Measurements from ENCODE around the gene AMPD3.

AMPD3 gene

DNA sequence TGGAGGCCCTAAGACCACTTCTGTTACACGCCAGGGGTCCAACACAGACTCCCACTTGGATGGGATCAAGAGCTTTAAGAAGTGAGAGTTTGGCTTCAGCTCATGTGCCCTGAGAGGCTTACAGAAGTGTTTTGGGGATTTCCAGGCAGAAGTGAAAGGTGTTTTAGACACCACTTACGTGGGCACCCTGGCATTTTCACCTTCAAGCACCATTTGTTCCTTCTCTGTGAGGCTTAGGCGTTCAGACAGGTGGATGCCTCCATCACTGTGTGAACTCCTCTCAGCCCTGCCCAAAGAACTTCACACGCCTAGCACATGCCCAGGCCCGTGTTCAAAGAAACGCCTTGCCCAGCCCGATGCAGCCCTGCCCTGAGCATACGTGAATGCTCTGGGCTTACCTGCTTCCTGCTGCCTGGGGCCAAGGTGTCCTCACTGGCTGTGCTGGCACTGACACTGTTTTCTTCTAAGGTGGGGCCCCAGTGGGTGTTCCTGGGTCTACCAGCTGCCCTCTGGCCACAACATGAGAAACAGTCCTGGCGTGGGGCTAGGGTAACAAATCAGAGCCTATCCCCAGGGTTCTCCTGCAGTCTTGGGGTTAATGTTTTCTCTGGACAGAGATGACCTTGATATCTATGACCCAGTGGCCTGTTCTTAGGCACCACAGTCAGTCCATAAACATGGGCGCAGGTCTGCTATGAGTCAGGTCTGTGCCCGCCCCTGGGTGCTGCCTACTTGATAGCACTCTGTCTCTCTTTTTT lies 34.0 kb downstream of the AMPD3 start:
- no peak overlapping the region for H3K9ac ChIP-seq (ENCODE audit: low read length in 2 of 2)
- no peak overlapping the region for H3K4me3 ChIP-seq (ENCODE audit: low read length in 2 of 2)
- H3K9me3 ChIP-seq (ENCODE audit: control insufficient read depth in 2 of 2, low read length in 2 of 2), result no peaks in the 10 kb centered on the region
- H3K27me3 ChIP-seq (ENCODE audit: control insufficient read depth in 1 of 2, insufficient read depth in 2 of 2, low read length in 2 of 2), result no peaks in the 10 kb centered on the region
- peaks cover 4% of the 10 kb centered on the region for H3K4me1 ChIP-seq (ENCODE audit: control insufficient read depth, insufficient read depth, low read length)
- H3K27ac ChIP-seq (ENCODE audit: low read length), result no peak overlapping the region
- no peaks in the 10 kb centered on the region for H3K36me3 ChIP-seq (ENCODE audit: control insufficient read depth in 2 of 2, insufficient read depth in 2 of 2, low read length in 2 of 2)

DNA sequence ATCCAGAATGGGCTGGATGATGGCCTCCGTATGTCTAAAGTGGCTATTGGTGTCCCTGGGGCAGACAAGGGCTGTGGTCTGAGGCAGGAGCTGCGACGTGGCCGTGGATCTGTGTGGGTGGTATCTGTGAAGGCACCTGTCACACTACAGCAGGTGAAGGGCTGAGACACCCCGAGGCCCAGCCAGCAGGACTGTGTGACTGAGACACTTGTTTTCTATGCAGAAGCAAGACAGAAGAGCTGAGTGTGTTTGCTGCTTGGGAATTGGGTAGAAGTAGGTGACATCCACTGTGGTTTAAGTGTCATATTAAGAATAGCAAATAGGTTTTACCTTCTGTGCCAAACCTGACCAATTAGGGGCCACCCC lies 35.0 kb downstream of the AMPD3 start:
- no peak overlapping the region for H3K9ac ChIP-seq (ENCODE audit: low read length in 2 of 2)
- H3K9me3 ChIP-seq (ENCODE audit: control insufficient read depth in 2 of 2, low read length in 2 of 2), result no peaks in the 10 kb centered on the region
- no peak overlapping the region for H3K27ac ChIP-seq (ENCODE audit: low read length)
- H3K4me3 ChIP-seq (ENCODE audit: low read length in 2 of 2), result no peak overlapping the region
- no peaks in the 10 kb centered on the region for H3K36me3 ChIP-seq (ENCODE audit: control insufficient read depth in 2 of 2, insufficient read depth in 2 of 2, low read length in 2 of 2)
- peaks cover 4% of the 10 kb centered on the region for H3K4me1 ChIP-seq (ENCODE audit: control insufficient read depth, insufficient read depth, low read length)
- H3K27me3 ChIP-seq (ENCODE audit: control insufficient read depth in 1 of 2, insufficient read depth in 2 of 2, low read length in 2 of 2), result no peaks in the 10 kb centered on the region

DNA sequence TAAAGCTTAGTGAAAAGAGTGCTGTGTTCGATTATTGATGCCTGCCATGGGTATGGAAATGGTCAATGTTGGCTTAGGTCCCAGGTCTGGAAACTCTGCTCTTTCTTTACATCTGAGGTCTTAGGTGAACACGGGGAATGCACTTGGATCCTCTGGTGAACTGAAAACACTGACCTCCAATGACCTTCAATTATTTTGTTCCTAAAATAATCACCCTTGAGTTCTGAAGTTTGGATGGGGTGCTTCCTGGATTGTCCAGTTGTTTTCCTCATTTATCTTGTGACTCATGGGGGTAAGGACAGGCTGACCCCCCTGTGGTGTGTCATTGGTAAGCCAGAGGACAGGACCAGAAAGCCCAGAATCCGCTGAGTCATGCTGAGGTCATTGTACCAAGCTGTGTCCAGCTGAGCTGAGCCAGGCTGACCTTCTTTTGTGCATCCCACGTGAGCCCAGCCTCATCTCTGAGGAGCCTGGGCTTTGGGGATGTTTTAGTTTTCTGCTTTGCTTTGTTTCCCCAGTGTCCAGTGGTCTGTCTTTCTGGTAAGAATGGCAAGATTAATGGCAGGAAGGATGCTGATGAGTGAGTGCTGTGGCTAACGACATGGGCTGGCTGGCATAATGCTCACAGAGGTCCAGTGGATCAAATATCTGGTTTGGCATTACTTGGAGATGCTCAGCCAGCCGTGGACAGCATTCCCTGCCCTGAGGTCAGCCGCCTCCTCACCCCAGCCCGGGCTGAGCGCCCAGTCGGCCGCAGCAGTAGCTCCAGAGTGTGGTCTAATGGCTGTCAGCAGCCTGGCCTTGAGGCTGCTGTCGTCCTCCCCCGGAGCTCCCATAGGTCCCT lies 35.6 kb downstream of the AMPD3 start:
- H3K27ac ChIP-seq (ENCODE audit: low read length), result no peak overlapping the region
- H3K9ac ChIP-seq (ENCODE audit: low read length in 2 of 2), result no peak overlapping the region
- H3K4me3 ChIP-seq (ENCODE audit: low read length in 2 of 2), result no peak overlapping the region
- peaks cover 4% of the 10 kb centered on the region for H3K4me1 ChIP-seq (ENCODE audit: control insufficient read depth, insufficient read depth, low read length)
- H3K9me3 ChIP-seq (ENCODE audit: control insufficient read depth in 2 of 2, low read length in 2 of 2), result no peaks in the 10 kb centered on the region
- no peaks in the 10 kb centered on the region for H3K27me3 ChIP-seq (ENCODE audit: control insufficient read depth in 1 of 2, insufficient read depth in 2 of 2, low read length in 2 of 2)
- no peaks in the 10 kb centered on the region for H3K36me3 ChIP-seq (ENCODE audit: control insufficient read depth in 2 of 2, insufficient read depth in 2 of 2, low read length in 2 of 2)

DNA sequence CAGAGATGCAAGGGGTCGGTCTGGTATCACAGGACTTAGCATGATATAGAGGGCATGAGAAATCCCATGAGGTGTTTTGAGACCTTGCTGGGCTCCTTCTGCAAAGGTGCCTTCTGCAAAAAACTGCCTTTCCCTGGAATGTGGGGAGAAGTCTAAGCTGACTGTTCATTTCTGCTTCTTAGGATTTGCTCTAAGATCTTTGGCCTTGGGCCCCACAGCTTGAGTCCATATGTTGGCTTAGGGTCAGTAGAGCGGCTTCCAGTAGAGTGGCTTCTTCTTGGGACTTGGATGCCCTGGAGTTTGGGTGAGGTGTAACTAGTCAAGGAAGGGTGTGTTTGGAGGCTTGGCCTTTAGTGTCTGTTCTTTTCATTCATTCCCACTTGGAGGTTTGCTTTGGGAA lies 37.0 kb downstream of the AMPD3 start:
- H3K4me1 ChIP-seq (ENCODE audit: control insufficient read depth, insufficient read depth, low read length), result peaks cover 4% of the 10 kb centered on the region
- no peaks in the 10 kb centered on the region for H3K9me3 ChIP-seq (ENCODE audit: control insufficient read depth in 2 of 2, low read length in 2 of 2)
- H3K9ac ChIP-seq (ENCODE audit: low read length in 2 of 2), result no peak overlapping the region
- no peaks in the 10 kb centered on the region for H3K27me3 ChIP-seq (ENCODE audit: control insufficient read depth in 1 of 2, insufficient read depth in 2 of 2, low read length in 2 of 2)
- H3K27ac ChIP-seq (ENCODE audit: low read length), result no peak overlapping the region
- H3K36me3 ChIP-seq (ENCODE audit: control insufficient read depth in 2 of 2, insufficient read depth in 2 of 2, low read length in 2 of 2), result no peaks in the 10 kb centered on the region
- no peak overlapping the region for H3K4me3 ChIP-seq (ENCODE audit: low read length in 2 of 2)

DNA sequence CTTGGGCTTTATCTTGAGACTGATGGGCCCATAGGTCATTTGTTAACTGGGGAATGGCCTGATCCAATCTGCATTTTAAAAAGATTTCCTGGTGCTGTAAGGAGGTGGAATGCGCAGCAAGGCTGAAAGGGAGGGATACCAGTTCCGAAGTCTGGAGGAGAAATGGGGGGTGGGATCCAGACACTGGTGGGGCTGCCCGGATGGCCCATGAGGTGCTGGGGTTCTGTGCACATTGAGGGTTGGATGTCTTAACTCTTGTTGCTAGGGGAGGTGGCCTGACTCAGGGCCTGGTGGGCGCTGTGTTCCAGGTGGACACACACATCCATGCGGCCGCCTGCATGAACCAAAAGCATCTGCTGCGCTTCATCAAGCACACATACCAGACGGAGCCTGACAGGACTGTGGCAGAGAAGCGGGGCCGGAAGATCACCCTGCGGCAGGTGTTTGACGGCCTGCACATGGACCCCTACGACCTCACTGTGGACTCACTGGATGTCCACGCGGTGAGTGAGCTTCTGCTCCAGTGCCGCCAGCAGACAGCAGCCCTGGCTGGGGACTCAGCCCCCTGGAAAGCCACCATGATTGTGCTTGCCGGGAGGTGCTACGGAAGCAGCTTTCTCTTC lies 38.1 kb downstream of the AMPD3 start:
- Histone ChIP-seq H3K9ac (ENCODE audit: low read length in 2 of 2) (no peak overlapping the region), H3K27ac (ENCODE audit: low read length) (no peak overlapping the region), H3K4me3 (ENCODE audit: low read length in 2 of 2) (no peak overlapping the region), H3K27me3 (ENCODE audit: control insufficient read depth in 1 of 2, insufficient read depth in 2 of 2, low read length in 2 of 2) (no peaks in the 10 kb centered on the region), H3K36me3 (ENCODE audit: control insufficient read depth in 2 of 2, insufficient read depth in 2 of 2, low read length in 2 of 2) (no peaks in the 10 kb centered on the region), H3K4me1 (ENCODE audit: control insufficient read depth, insufficient read depth, low read length) (peaks cover 4% of the 10 kb centered on the region), H3K9me3 (ENCODE audit: control insufficient read depth in 2 of 2, low read length in 2 of 2) (no peaks in the 10 kb centered on the region)

DNA sequence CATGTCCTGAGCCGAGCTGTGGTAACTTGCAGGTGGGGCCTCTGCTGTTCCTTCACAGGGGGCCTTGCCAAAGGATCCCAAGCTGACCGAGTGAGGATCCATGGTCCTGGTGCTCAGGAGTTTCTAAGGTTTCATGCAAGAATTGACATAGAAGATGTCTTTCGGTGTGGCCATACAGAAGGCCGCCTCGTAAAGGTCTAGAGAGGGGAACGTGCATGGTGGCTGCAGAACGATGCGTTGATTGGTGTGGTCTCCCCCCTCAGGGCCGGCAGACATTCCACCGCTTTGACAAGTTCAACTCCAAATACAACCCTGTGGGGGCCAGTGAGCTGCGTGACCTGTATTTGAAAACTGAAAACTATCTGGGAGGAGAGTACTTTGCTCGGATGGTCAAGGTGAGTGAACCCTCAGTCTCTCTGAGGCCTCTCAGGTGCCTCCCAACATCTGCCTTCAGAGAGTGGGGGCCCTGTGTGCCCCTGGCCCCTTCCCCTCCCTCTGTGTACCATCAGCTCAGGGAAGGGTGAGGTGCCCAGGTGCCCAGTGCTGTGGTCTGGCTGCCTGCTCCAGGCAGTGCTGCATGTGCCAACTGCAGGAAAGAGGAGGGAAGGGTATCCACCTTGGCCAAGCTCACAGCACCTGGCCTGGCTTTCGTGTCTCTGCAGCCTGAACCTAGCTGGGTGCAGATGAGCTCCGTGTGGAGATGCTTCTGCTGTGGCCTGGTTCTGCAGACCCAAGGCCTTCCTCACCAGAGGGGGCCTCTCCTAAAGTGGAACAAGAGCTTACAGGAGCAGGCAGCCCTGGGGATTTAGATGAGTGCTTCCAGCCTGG lies 39.8 kb downstream of the AMPD3 start:
- Histone ChIP-seq H3K4me3 (ENCODE audit: low read length in 2 of 2) (no peak overlapping the region), H3K27ac (ENCODE audit: low read length) (no peak overlapping the region), H3K9ac (ENCODE audit: low read length in 2 of 2) (no peak overlapping the region), H3K9me3 (ENCODE audit: control insufficient read depth in 2 of 2, low read length in 2 of 2) (no peaks in the 10 kb centered on the region), H3K4me1 (ENCODE audit: control insufficient read depth, insufficient read depth, low read length) (peaks cover 4% of the 10 kb centered on the region), H3K36me3 (ENCODE audit: control insufficient read depth in 2 of 2, insufficient read depth in 2 of 2, low read length in 2 of 2) (no peaks in the 10 kb centered on the region), H3K27me3 (ENCODE audit: control insufficient read depth in 1 of 2, insufficient read depth in 2 of 2, low read length in 2 of 2) (no peaks in the 10 kb centered on the region)

DNA sequence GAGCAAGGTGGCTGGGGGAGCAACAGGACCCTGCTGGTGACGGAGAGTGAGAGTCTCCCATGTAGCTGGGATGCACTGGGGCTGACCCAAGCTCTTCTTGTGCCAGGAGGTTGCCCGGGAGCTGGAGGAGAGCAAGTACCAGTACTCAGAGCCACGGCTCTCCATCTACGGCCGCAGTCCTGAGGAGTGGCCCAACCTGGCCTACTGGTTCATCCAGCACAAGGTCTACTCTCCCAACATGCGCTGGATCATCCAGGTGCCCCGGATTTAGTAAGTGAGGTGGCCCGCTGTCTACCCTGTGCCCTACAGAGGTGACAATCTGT lies 40.4 kb downstream of the AMPD3 start:
- H3K27ac ChIP-seq (ENCODE audit: low read length), result no peak overlapping the region
- H3K36me3 ChIP-seq (ENCODE audit: control insufficient read depth in 2 of 2, insufficient read depth in 2 of 2, low read length in 2 of 2), result peaks cover 0 to 3% of the 10 kb centered on the region in 2 donors
- H3K4me3 ChIP-seq (ENCODE audit: low read length in 2 of 2), result no peak overlapping the region

DNA sequence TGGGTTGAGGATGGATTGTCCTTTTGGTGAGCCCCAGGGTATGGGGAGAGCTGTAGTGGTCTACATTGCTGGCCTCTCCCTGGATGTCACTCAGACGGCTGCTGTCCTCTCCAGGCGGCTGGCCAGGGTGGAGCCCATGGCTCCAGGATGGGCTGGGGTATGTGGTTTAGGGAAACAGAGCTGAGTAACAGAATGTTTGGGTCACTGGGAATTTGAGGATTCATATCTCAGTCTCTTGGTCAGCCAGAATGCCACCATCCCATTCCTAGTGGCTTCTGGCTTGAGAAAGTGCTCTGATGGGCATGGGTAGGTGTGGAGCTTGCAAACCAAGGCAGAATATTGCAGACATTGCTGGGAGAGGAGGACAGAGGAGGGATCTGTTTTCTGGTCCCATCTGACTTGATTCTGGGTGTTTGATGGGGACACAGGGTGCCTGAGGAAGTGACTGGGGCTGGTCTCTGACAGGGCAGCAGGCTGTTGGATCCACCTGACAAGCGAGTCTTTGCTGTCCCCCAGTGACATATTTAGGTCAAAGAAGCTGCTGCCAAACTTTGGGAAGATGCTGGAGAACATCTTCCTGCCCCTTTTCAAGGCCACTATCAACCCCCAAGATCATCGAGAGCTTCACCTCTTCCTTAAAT lies 41.4 kb downstream of the AMPD3 start:
- no peak overlapping the region for H3K4me3 ChIP-seq (ENCODE audit: low read length in 2 of 2)
- no peak overlapping the region for H3K9ac ChIP-seq (ENCODE audit: low read length in 2 of 2)
- no peaks in the 10 kb centered on the region for H3K4me1 ChIP-seq (ENCODE audit: control insufficient read depth, insufficient read depth, low read length)
- no peaks in the 10 kb centered on the region for H3K9me3 ChIP-seq (ENCODE audit: control insufficient read depth in 2 of 2, low read length in 2 of 2)
- H3K27me3 ChIP-seq (ENCODE audit: control insufficient read depth in 1 of 2, insufficient read depth in 2 of 2, low read length in 2 of 2), result no peaks in the 10 kb centered on the region
- no peak overlapping the region for H3K27ac ChIP-seq (ENCODE audit: low read length)
- H3K36me3 ChIP-seq (ENCODE audit: control insufficient read depth in 2 of 2, insufficient read depth in 2 of 2, low read length in 2 of 2), result peaks cover 0 to 5% of the 10 kb centered on the region in 2 donors

More for the DNA sequence above, 40.4 kb downstream of the AMPD3 start:
- no peaks in the 10 kb centered on the region for H3K9me3 ChIP-seq (ENCODE audit: control insufficient read depth in 2 of 2, low read length in 2 of 2)
- H3K27me3 ChIP-seq (ENCODE audit: control insufficient read depth in 1 of 2, insufficient read depth in 2 of 2, low read length in 2 of 2), result no peaks in the 10 kb centered on the region
- H3K4me1 ChIP-seq (ENCODE audit: control insufficient read depth, insufficient read depth, low read length), result peaks cover 4% of the 10 kb centered on the region
- no peak overlapping the region for H3K9ac ChIP-seq (ENCODE audit: low read length in 2 of 2)

DNA sequence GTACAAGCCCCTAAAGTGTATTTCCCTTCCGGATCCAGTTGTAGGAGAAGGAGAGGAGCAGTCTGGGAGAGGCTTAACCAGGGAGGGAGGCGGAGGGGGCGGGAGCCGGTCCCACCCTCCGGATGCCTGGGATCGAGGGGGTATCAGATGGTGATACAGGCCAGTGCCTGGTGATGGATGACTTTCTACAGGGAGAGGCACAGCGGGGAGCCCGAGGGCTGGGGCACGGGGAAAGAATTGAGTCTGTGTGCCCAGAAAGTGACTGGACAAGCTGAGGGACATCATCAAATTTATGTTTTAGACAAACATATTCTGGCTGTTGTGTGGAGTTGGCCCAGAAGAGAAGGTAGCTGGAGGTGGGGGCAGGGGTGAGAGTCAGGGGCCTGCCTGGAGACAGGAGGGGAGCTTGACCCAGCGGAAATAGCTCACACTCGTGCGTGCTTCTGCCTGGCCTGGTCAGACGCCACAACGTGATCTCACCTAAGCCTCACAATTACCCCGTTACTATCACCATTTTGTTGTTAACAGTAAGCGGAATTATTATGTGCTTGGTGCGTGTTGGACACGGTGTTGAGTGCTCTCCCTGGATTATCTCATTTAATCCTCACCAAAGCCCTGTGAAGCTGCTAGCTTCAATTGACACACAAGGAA lies 42.4 kb downstream of the AMPD3 start:
- Histone ChIP-seq H3K27ac (ENCODE audit: low read length) (no peak overlapping the region), H3K4me3 (ENCODE audit: low read length in 2 of 2) (no peak overlapping the region), H3K27me3 (ENCODE audit: control insufficient read depth in 1 of 2, insufficient read depth in 2 of 2, low read length in 2 of 2) (no peaks in the 10 kb centered on the region), H3K4me1 (ENCODE audit: control insufficient read depth, insufficient read depth, low read length) (no peaks in the 10 kb centered on the region), H3K36me3 (ENCODE audit: control insufficient read depth in 2 of 2, insufficient read depth in 2 of 2, low read length in 2 of 2) (peaks cover 0 to 5% of the 10 kb centered on the region in 2 donors), H3K9ac (ENCODE audit: low read length in 2 of 2) (no peak overlapping the region), H3K9me3 (ENCODE audit: control insufficient read depth in 2 of 2, low read length in 2 of 2) (no peaks in the 10 kb centered on the region)

DNA sequence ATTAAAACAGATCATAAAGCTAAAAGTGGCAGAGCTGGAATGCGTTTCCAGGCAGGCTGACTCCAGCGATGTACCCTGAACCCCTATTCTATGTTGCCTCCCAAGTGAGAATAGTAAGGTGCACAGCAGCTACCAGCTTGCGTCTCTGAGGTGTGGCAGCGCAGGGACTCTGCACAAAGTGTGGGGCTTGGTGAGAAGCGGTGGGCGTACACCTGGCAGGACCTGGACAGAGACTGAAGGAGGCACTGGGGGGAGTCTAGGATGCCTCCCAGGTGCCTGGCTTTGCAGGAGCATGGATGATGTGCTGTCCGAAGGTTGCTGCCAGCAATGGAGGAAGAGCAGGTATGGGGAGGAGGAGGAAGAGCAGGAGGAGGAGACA lies 42.9 kb downstream of the AMPD3 start:
- H3K27ac ChIP-seq (ENCODE audit: low read length), result no peak overlapping the region
- H3K9me3 ChIP-seq (ENCODE audit: control insufficient read depth in 2 of 2, low read length in 2 of 2), result no peaks in the 10 kb centered on the region
- no peak overlapping the region for H3K4me3 ChIP-seq (ENCODE audit: low read length in 2 of 2)
- H3K4me1 ChIP-seq (ENCODE audit: control insufficient read depth, insufficient read depth, low read length), result no peaks in the 10 kb centered on the region
- H3K36me3 ChIP-seq (ENCODE audit: control insufficient read depth in 2 of 2, insufficient read depth in 2 of 2, low read length in 2 of 2), result peaks cover 0 to 7% of the 10 kb centered on the region in 2 donors
- no peak overlapping the region for H3K9ac ChIP-seq (ENCODE audit: low read length in 2 of 2)
- H3K27me3 ChIP-seq (ENCODE audit: control insufficient read depth in 1 of 2, insufficient read depth in 2 of 2, low read length in 2 of 2), result no peaks in the 10 kb centered on the region
